ENCODE data around the gene MFSD12. TPM values are rescaled to one million over a fixed set of nuclear protein-coding genes. Genes with fewer than 3 reads are reported as not detected.

Gene MFSD12
- total and polyA plus RNA-seq, 2 donors (not counting 3 experiments of a cell fraction or from before 2014, with no cell fraction given): 51.7 to 78.9 TPM

DNA sequence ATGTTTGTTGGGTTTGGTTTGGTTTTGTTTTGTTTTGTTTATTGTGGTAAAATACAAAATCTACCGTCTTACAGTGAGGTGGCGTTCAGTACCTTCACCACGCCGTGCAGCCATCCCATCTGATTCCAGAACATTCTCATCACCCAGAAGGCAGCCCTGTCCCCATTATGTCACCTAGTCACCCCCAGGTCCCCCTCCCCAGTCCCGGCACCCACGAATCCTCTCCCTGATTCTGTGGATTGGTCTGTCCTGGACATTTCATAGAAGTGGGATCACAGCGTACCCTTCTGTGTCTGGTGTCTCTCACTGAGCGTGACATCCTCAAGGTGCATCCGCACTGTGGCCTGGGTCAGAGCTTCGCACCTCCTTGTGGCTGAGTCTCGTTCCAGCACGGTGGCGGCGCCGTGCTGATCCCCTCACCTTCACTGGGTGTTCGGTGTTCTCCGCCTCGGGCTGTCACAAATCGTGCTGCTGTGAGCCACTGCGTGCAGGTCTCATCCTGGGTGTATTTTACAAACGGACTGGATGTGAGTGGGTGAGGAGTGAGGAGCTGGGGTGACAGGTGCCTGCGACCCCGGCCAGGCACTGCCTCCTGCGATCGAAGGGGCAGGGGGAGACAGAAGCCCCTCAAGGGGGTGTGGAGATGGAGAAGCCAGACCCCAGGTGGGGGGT lies 19.0 kb downstream of the MFSD12 start:
- BruUV-seq (replicated peaks): no TSS peak
- Histone ChIP-seq H2AFZ (ENCODE audit: low read depth, low read length) (no peak overlapping the region), H3K4me2 (ENCODE audit: insufficient read depth, low read length) (no peak overlapping the region), H3K27me3 (ENCODE audit: control insufficient read depth in 2 of 2, insufficient read depth in 2 of 2, low read length in 2 of 2) (no peaks in the 10 kb centered on the region), H3K9ac (replicated peaks; ENCODE audit: extremely low read depth, insufficient read depth, low read length) (no peak overlapping the region), H3K4me3 (replicated peaks in 1 of 3; ENCODE audit: insufficient read depth in 1 of 3, low read depth in 1 of 3, low read length in 3 of 3) (no peak overlapping the region), H3K4me1 (ENCODE audit: control insufficient read depth, extremely low read depth, insufficient read depth, low read length) (no peaks in the 10 kb centered on the region), H3K36me3 (ENCODE audit: control insufficient read depth in 2 of 2, extremely low read depth in 1 of 2, insufficient read depth in 2 of 2, low read length in 2 of 2) (peaks cover 0 to 19% of the 10 kb centered on the region in 2 experiments), H3K9me3 (replicated peaks; ENCODE audit: control insufficient read depth, insufficient read depth, low read length) (no peaks in the 10 kb centered on the region), H3K79me2 (ENCODE audit: control insufficient read depth, insufficient read depth, low read length) (no peaks in the 10 kb centered on the region), H3K27ac (ENCODE audit: insufficient read depth, low read depth, low read length) (no peak overlapping the region), H4K20me1 (replicated peaks; ENCODE audit: control insufficient read depth, extremely low read depth, insufficient read depth, low read length) (no peaks in the 10 kb centered on the region), H3K9me1 (replicated peaks; ENCODE audit: control insufficient read depth, extremely low read depth, insufficient read depth, low read length) (no peaks in the 10 kb centered on the region)
- no peak for DNase-seq (ENCODE audit: low read depth, low spot score)
- POLR2A ChIA-PET: no interaction called here
- dilution Hi-C loops (cut with MboI; ENCODE audit: extremely low pct_ligation_motif_present, low sequenced_read_pairs): no loop called here
- intact Hi-C loops (cut with micrococcal nuclease): no loop called here
- TF ChIP-seq POLR2AphosphoS5 (IDR thresholded peaks at IDR 0.05; ENCODE audit: insufficient read depth, low read depth, low read length): no peak
- TF ChIP-seq, protein P1, sequence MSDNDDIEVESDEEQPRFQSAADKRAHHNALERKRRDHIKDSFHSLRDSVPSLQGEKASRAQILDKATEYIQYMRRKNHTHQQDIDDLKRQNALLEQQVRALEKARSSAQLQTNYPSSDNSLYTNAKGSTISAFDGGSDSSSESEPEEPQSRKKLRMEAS (IDR thresholded peaks at IDR 0.05; ENCODE audit: insufficient read depth, insufficient read length): no peak
- no peak for TF ChIP-seq GATA2 (IDR thresholded peaks at IDR 0.05; ENCODE audit: insufficient read depth, insufficient read length, low read depth, low read length)
- no peak for TF ChIP-seq MYC (IDR thresholded peaks at IDR 0.05; ENCODE audit: low read depth, low read length)
- FAIRE-seq: no peak
- CTCF ChIA-PET: interaction anchor here (0.7 to 1.5 kb wide), 3 partner anchors 9 to 234 kb away, joined by 3 read pairs; no protein-coding TSS in a partner anchor

DNA sequence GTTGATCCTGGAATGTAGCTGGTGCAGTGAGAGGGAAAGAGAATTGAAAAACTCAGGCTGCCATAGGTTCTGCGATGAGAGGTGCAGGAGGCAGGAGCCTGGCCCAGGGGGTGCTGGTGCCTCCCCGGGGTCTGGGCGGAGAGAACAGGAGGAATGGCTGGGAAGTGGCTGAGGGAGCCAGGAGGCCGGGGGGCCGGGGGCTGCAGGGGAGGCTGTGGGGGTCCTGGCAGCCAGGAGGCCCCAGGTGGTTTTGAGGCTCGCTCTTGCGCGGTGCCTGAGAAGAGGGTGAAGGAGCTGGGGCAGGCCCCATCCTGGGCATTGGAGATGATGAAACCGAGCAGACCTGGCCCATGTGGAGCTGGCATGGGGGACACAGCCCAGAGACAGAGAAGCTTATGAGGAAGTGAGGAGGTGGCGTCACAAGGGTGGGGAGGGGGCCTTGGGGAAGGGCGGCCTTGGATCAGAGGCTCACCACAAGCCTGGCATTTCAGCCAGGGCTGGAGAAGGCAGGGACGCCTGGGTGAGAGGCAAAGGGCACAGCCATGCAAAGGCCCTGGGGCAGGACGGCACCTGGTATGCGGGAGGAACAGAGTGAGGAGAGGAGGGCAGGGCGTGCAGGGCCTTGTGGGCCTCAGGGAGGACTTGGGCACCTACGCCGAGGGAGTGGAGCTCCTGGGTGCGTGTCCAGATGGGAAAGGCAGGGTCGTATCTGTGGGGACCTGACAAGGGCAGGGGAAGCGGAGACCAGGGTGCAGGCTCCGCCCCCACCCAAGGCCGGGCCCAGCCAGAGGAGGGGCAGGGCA lies 19.7 kb downstream of the MFSD12 start:
- no peaks in the 10 kb centered on the region for H3K27me3 ChIP-seq (ENCODE audit: control insufficient read depth in 2 of 2, insufficient read depth in 2 of 2, low read length in 2 of 2)
- H3K9me1 ChIP-seq (replicated peaks; ENCODE audit: control insufficient read depth, extremely low read depth, insufficient read depth, low read length): no peaks in the 10 kb centered on the region
- no peak overlapping the region for H3K27ac ChIP-seq (ENCODE audit: insufficient read depth, low read depth, low read length)
- H3K4me3 ChIP-seq (replicated peaks in 1 of 3; ENCODE audit: insufficient read depth in 1 of 3, low read depth in 1 of 3, low read length in 3 of 3): no peak overlapping the region
- intact Hi-C loops (cut with micrococcal nuclease): no loop called here
- no peaks in the 10 kb centered on the region for H3K9me3 ChIP-seq (replicated peaks; ENCODE audit: control insufficient read depth, insufficient read depth, low read length)
- H4K20me1 ChIP-seq (replicated peaks; ENCODE audit: control insufficient read depth, extremely low read depth, insufficient read depth, low read length): no peaks in the 10 kb centered on the region
- dilution Hi-C loops (cut with MboI; ENCODE audit: extremely low pct_ligation_motif_present, low sequenced_read_pairs): no loop called here
- H3K4me2 ChIP-seq (ENCODE audit: insufficient read depth, low read length): no peak overlapping the region
- BruUV-seq (replicated peaks): no TSS peak
- FAIRE-seq (no peak), DNase-seq (ENCODE audit: low read depth, low spot score) (no peak)
- no peak overlapping the region for H2AFZ ChIP-seq (ENCODE audit: low read depth, low read length)
- peaks cover 0 to 26% of the 10 kb centered on the region in 2 experiments for H3K36me3 ChIP-seq (ENCODE audit: control insufficient read depth in 2 of 2, extremely low read depth in 1 of 2, insufficient read depth in 2 of 2, low read length in 2 of 2)
- H3K79me2 ChIP-seq (ENCODE audit: control insufficient read depth, insufficient read depth, low read length): no peaks in the 10 kb centered on the region
- ChIA-PET CTCF (interaction anchor here (1.3 to 1.5 kb wide), 2 partner anchors 9 to 11 kb away, joined by 3 to 4 read pairs; no protein-coding TSS in a partner anchor), POLR2A (no interaction called here)
- TF ChIP-seq GATA2 (IDR thresholded peaks at IDR 0.05; ENCODE audit: insufficient read depth, insufficient read length, low read depth, low read length): no peak
- no peak for TF ChIP-seq JUN (IDR thresholded peaks at IDR 0.05; ENCODE audit: borderline replicate concordance, insufficient read depth, insufficient read length, low read depth)
- TF ChIP-seq, protein P1 (IDR thresholded peaks at IDR 0.05; ENCODE audit: insufficient read depth, insufficient read length): no peak
- TF ChIP-seq MYC (IDR thresholded peaks at IDR 0.05; ENCODE audit: low read depth, low read length): no peak
- TF ChIP-seq, protein P2, sequence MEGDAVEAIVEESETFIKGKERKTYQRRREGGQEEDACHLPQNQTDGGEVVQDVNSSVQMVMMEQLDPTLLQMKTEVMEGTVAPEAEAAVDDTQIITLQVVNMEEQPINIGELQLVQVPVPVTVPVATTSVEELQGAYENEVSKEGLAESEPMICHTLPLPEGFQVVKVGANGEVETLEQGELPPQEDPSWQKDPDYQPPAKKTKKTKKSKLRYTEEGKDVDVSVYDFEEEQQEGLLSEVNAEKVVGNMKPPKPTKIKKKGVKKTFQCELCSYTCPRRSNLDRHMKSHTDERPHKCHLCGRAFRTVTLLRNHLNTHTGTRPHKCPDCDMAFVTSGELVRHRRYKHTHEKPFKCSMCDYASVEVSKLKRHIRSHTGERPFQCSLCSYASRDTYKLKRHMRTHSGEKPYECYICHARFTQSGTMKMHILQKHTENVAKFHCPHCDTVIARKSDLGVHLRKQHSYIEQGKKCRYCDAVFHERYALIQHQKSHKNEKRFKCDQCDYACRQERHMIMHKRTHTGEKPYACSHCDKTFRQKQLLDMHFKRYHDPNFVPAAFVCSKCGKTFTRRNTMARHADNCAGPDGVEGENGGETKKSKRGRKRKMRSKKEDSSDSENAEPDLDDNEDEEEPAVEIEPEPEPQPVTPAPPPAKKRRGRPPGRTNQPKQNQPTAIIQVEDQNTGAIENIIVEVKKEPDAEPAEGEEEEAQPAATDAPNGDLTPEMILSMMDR (IDR thresholded peaks at IDR 0.05; ENCODE audit: extremely low read depth in 1 of 2, insufficient read depth in 1 of 2, low read depth in 1 of 2, low read length in 2 of 2): no peak
- TF ChIP-seq POLR2AphosphoS5 (IDR thresholded peaks at IDR 0.05; ENCODE audit: insufficient read depth, low read depth, low read length): no peak
- TF ChIP-seq POLR2A (IDR thresholded peaks at IDR 0.05; ENCODE audit: low read depth, low read length): no peak
- TF ChIP-seq FOS (IDR thresholded peaks at IDR 0.05; ENCODE audit: borderline replicate concordance, insufficient read depth, low read length): no peak
- TF ChIP-seq EZH2 (IDR thresholded peaks at IDR 0.05; ENCODE audit: borderline replicate concordance, low read depth, low read length, severe bottlenecking): no peak
- no peaks in the 10 kb centered on the region for H3K4me1 ChIP-seq (ENCODE audit: control insufficient read depth, extremely low read depth, insufficient read depth, low read length)
- H3K9ac ChIP-seq (replicated peaks; ENCODE audit: extremely low read depth, insufficient read depth, low read length): no peak overlapping the region

All from endothelial cell of umbilical vein (primary cell).